ENCODE data around the gene BIVM. TPM values are rescaled to one million over a fixed set of nuclear protein-coding genes. Genes with fewer than 3 reads are reported as not detected.
A peak's percentile ranks its signal among the peaks of the same experiment; 100 is the strongest.

Gene BIVM
- total and polyA plus RNA-seq, 3 experiments from 2014 or later, result 14.2 to 16.0 (median 14.6) TPM

GRCh38 chr13:102872531-102872930, 73.6 kb downstream of the BIVM start:
- Histone ChIP-seq H3K4me3 (ENCODE audit: low read length) (no peak overlapping the region), H3K36me3 (ENCODE audit: insufficient read depth, low read length) (peaks cover 27% of the 10 kb centered on the region), H3K27ac (ENCODE audit: low read depth, low read length) (no peak overlapping the region), H3K4me1 (ENCODE audit: insufficient read depth, low read length) (peaks cover 11% of the 10 kb centered on the region), H3K9me3 (ENCODE audit: low read length) (no peaks in the 10 kb centered on the region), H3K27me3 (ENCODE audit: insufficient read depth, low read length, poor library complexity, severe bottlenecking) (no peaks in the 10 kb centered on the region)
- no peak for DNase-seq
- Mint-ChIP-seq H3K4me1 (peaks cover 17 to 38% (median 31%) of the 10 kb centered on the region in 3 donors), H3K4me3 (no peak overlapping the region), H3K9me3 (no peaks in the 10 kb centered on the region), H3K36me3 (peaks cover 20 to 84% (median 25%) of the 10 kb centered on the region in 3 donors), H3K27me3 (no peaks in the 10 kb centered on the region), H3K27ac (peak overlapping the region in 6 of 8 donors; percentile 14 to 88 (median 61))
- CTCF ChIA-PET, result interaction anchor here (0.9 to 2.0 kb wide), 3 partner anchors 9 to 251 kb away, joined by 3 to 5 read pairs (median 3); no protein-coding TSS in a partner anchor
- POLR2A ChIA-PET, result no interaction called here

- peaks cover 16 to 36% (median 31%) of the 10 kb centered on the region in 3 donors for H3K4me1 Mint-ChIP-seq
- peaks cover 18 to 85% (median 32%) of the 10 kb centered on the region in 3 donors for H3K36me3 Mint-ChIP-seq
Measured at GRCh38 chr13:102873653-102874052, 74.7 kb downstream of the BIVM start.

GRCh38 chr13:102875256-102875655, 76.3 kb downstream of the BIVM start:
- H3K4me3 ChIP-seq (ENCODE audit: low read length), result no peak overlapping the region
- H3K27ac ChIP-seq (ENCODE audit: low read depth, low read length), result no peak overlapping the region
- peak overlapping the region in 1 of 8 donors; percentile 5 for H3K27ac Mint-ChIP-seq
- H3K36me3 ChIP-seq (ENCODE audit: insufficient read depth, low read length), result peaks cover 14% of the 10 kb centered on the region
- no peak for DNase-seq
- H3K27me3 Mint-ChIP-seq, result no peaks in the 10 kb centered on the region
- ChIA-PET CTCF (interaction anchor here (0.7 to 1.6 kb wide), 4 partner anchors 11 to 283 kb away, joined by 3 to 4 read pairs (median 4); no protein-coding TSS in a partner anchor), POLR2A (interaction anchor here (0.6 kb wide), 1 partner anchor 243 kb away, joined by 3 read pairs; no protein-coding TSS in a partner anchor)
- H3K9me3 Mint-ChIP-seq, result no peaks in the 10 kb centered on the region
- peaks cover 18 to 70% (median 33%) of the 10 kb centered on the region in 3 donors for H3K36me3 Mint-ChIP-seq
- no peak overlapping the region for H3K4me3 Mint-ChIP-seq
- no peaks in the 10 kb centered on the region for H3K9me3 ChIP-seq (ENCODE audit: low read length)
- peaks cover 9% of the 10 kb centered on the region for H3K4me1 ChIP-seq (ENCODE audit: insufficient read depth, low read length)
- H3K4me1 Mint-ChIP-seq, result peaks cover 10 to 26% (median 20%) of the 10 kb centered on the region in 3 donors
- H3K27me3 ChIP-seq (ENCODE audit: insufficient read depth, low read length, poor library complexity, severe bottlenecking), result no peaks in the 10 kb centered on the region

More at GRCh38 chr13:102873653-102874052, 74.7 kb downstream of the BIVM start:
- no peaks in the 10 kb centered on the region for H3K9me3 ChIP-seq (ENCODE audit: low read length)
- Mint-ChIP-seq H3K4me3 (no peak overlapping the region), H3K9me3 (no peaks in the 10 kb centered on the region), H3K27me3 (no peaks in the 10 kb centered on the region), H3K27ac (peak overlapping the region in 1 of 8 donors; percentile 36)
- no peak overlapping the region for H3K4me3 ChIP-seq (ENCODE audit: low read length)
- H3K27me3 ChIP-seq (ENCODE audit: insufficient read depth, low read length, poor library complexity, severe bottlenecking), result no peaks in the 10 kb centered on the region
- DNase-seq, result no peak
- H3K27ac ChIP-seq (ENCODE audit: low read depth, low read length), result no peak overlapping the region
- peaks cover 11% of the 10 kb centered on the region for H3K4me1 ChIP-seq (ENCODE audit: insufficient read depth, low read length)
- CTCF ChIA-PET, result interaction anchor here (2.0 kb wide), 1 partner anchor 7 kb away, joined by 5 read pairs; no protein-coding TSS in a partner anchor
- peaks cover 18% of the 10 kb centered on the region for H3K36me3 ChIP-seq (ENCODE audit: insufficient read depth, low read length)
- POLR2A ChIA-PET, result interaction anchor here (0.7 kb wide), 1 partner anchor 28 kb away, joined by 3 read pairs; no protein-coding TSS in a partner anchor

GRCh38 chr13:102877303-102877702, 78.4 kb downstream of the BIVM start:
- H3K27me3 Mint-ChIP-seq, result no peaks in the 10 kb centered on the region
- peak overlapping the region in 2 of 8 donors; percentile 21 to 29 for H3K27ac Mint-ChIP-seq
- Histone ChIP-seq H3K9me3 (ENCODE audit: low read length) (no peaks in the 10 kb centered on the region), H3K4me3 (ENCODE audit: low read length) (no peak overlapping the region), H3K27me3 (ENCODE audit: insufficient read depth, low read length, poor library complexity, severe bottlenecking) (no peaks in the 10 kb centered on the region), H3K27ac (ENCODE audit: low read depth, low read length) (no peak overlapping the region), H3K36me3 (ENCODE audit: insufficient read depth, low read length) (peaks cover 10% of the 10 kb centered on the region), H3K4me1 (ENCODE audit: insufficient read depth, low read length) (no peaks in the 10 kb centered on the region)
- ChIA-PET CTCF (interaction anchor here (1.0 kb wide), 1 partner anchor 13 kb away, joined by 3 read pairs; no protein-coding TSS in a partner anchor), POLR2A (interaction anchor here (0.7 kb wide), 1 partner anchor 88 kb away, joined by 3 read pairs; no protein-coding TSS in a partner anchor)
- DNase-seq, result no peak
- peaks cover 17 to 60% (median 36%) of the 10 kb centered on the region in 3 donors for H3K36me3 Mint-ChIP-seq
- H3K9me3 Mint-ChIP-seq, result no peaks in the 10 kb centered on the region
- no peak overlapping the region for H3K4me3 Mint-ChIP-seq
- peaks cover 2 to 12% (median 5%) of the 10 kb centered on the region in 3 donors for H3K4me1 Mint-ChIP-seq

GRCh38 chr13:102878481-102878880, 79.6 kb downstream of the BIVM start:
- Histone ChIP-seq H3K27ac (ENCODE audit: low read depth, low read length) (no peak overlapping the region), H3K27me3 (ENCODE audit: insufficient read depth, low read length, poor library complexity, severe bottlenecking) (no peaks in the 10 kb centered on the region), H3K4me1 (ENCODE audit: insufficient read depth, low read length) (no peaks in the 10 kb centered on the region), H3K9me3 (ENCODE audit: low read length) (no peaks in the 10 kb centered on the region), H3K36me3 (ENCODE audit: insufficient read depth, low read length) (no peaks in the 10 kb centered on the region), H3K4me3 (ENCODE audit: low read length) (no peak overlapping the region)
- peaks cover 11 to 50% (median 36%) of the 10 kb centered on the region in 3 donors for H3K36me3 Mint-ChIP-seq
- ChIA-PET POLR2A (no interaction called here), CTCF (no interaction called here)
- no peak for DNase-seq
- peaks cover 0 to 3% (median 3%) of the 10 kb centered on the region in 3 donors for H3K4me1 Mint-ChIP-seq
- peak overlapping the region in 3 of 8 donors; percentile 13 to 33 (median 28) for H3K27ac Mint-ChIP-seq
- no peaks in the 10 kb centered on the region for H3K27me3 Mint-ChIP-seq
- no peaks in the 10 kb centered on the region for H3K9me3 Mint-ChIP-seq
- no peak overlapping the region for H3K4me3 Mint-ChIP-seq

GRCh38 chr13:102879793-102880499, 81.0 kb downstream of the BIVM start:
- CTCF ChIA-PET, result interaction anchor here (2.1 kb wide), 1 partner anchor 10 kb away, joined by 7 read pairs; no protein-coding TSS in a partner anchor
- no peaks in the 10 kb centered on the region for H3K4me1 ChIP-seq (ENCODE audit: insufficient read depth, low read length)
- H3K27me3 ChIP-seq (ENCODE audit: insufficient read depth, low read length, poor library complexity, severe bottlenecking), result no peaks in the 10 kb centered on the region
- H3K36me3 Mint-ChIP-seq, result peaks cover 8 to 42% (median 38%) of the 10 kb centered on the region in 3 donors
- POLR2A ChIA-PET, result interaction anchor here (0.5 kb wide), 1 partner anchor 202 kb away, joined by 3 read pairs; no protein-coding TSS in a partner anchor
- H3K4me3 ChIP-seq (ENCODE audit: low read length), result no peak overlapping the region
- no peaks in the 10 kb centered on the region for H3K27me3 Mint-ChIP-seq
- no peak overlapping the region for H3K27ac ChIP-seq (ENCODE audit: low read depth, low read length)
- DNase-seq, result no peak
- no peaks in the 10 kb centered on the region for H3K36me3 ChIP-seq (ENCODE audit: insufficient read depth, low read length)
- peak overlapping the region in 1 of 8 donors; percentile 52 for H3K27ac Mint-ChIP-seq
- no peaks in the 10 kb centered on the region for H3K9me3 Mint-ChIP-seq
- no peak overlapping the region for H3K4me3 Mint-ChIP-seq
- no peaks in the 10 kb centered on the region for H3K9me3 ChIP-seq (ENCODE audit: low read length)
- H3K4me1 Mint-ChIP-seq, result peaks cover 0 to 4% (median 0%) of the 10 kb centered on the region in 3 donors

- Mint-ChIP-seq H3K4me3 (no peak overlapping the region), H3K9me3 (no peaks in the 10 kb centered on the region), H3K4me1 (peaks cover 0 to 4% (median 0%) of the 10 kb centered on the region in 3 donors), H3K27me3 (no peaks in the 10 kb centered on the region), H3K36me3 (peaks cover 0 to 21% (median 21%) of the 10 kb centered on the region in 3 donors), H3K27ac (peak overlapping the region in 2 of 8 donors; percentile 22 to 30)
- ChIA-PET POLR2A (no interaction called here), CTCF (interaction anchor here (1.0 to 1.5 kb wide), 2 partner anchors 9 to 87 kb away, joined by 3 to 5 read pairs; no protein-coding TSS in a partner anchor)
- H3K9me3 ChIP-seq (ENCODE audit: low read length), result no peaks in the 10 kb centered on the region
- DNase-seq, result no peak
- H3K27ac ChIP-seq (ENCODE audit: low read depth, low read length), result no peak overlapping the region
- no peak overlapping the region for H3K4me3 ChIP-seq (ENCODE audit: low read length)
- H3K27me3 ChIP-seq (ENCODE audit: insufficient read depth, low read length, poor library complexity, severe bottlenecking), result no peaks in the 10 kb centered on the region
- no peaks in the 10 kb centered on the region for H3K4me1 ChIP-seq (ENCODE audit: insufficient read depth, low read length)
- H3K36me3 ChIP-seq (ENCODE audit: insufficient read depth, low read length), result no peaks in the 10 kb centered on the region
Measured at GRCh38 chr13:102881819-102882686, 83.1 kb downstream of the BIVM start.
